Activated gamma-delta T cell (primary cell): Measurements from ENCODE around the gene GNB1L.

Experiments
- DNase-seq: peaks from one replicate; lab custom pipeline; 2025; lab: John Stamatoyannopoulos, UW

The GNB1L gene

DNA sequence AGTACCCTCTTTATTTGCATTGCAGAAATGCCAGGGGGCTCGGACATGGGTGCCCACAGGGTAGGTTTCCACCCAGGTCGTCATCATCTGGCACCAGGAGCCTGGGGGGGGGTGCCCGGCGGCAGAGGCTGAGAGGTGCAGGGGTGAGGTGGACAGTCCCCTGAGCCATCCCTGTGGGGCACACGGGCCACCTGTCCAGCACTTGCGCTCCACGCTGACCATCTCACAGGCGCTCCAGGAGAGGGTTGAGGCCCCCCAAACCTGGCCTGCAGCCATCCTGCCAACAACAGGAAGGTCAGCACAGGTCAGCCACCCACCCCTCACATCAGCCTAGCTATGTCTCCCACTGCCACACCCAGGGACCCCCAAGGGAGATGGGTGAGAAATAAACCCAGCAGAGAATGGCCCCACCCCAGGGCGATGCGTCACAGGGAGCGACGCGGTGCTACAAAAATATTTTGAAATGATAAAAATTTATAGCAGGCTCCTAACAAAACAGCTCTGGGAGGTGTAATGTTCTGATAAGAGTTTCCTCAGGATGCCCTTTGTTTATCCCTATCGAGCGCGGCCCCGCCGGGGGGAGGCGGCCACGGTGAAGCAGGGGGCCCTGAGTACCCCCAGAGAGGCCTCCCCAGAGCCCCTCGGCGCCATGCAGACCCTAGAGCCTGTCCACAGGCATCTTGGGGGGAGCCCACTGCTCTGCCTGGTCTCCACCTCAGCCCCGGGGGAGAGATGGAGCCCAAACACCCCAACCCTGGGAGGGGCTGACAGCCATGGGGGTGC lies 21.0 kb upstream of the GNB1L start:
- no peak for DNase-seq

DNA sequence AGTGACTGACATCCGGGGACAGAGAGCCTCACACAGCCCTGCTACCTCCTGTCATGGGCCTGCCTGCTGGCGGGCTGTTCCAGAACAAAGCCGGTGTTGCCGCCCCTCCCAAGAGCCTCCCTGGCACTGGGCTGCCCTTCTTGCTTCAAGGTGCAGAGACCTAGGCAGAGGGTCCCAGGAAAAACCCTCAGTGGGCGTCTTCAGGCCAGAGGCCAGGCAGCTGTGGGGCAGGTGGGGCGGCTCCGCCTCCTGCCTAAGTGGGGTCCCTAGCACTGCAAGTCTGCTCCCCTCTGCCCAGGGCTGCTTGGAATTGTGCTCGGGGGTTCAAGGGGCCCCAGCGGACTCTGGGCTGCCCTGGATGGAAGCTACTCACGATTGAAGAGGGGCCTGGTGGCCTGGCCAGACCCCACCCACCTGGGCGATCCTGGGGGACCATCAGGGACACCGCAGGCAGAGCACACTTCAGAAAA lies 20.4 kb upstream of the GNB1L start:
- DNase-seq = no peak

DNA sequence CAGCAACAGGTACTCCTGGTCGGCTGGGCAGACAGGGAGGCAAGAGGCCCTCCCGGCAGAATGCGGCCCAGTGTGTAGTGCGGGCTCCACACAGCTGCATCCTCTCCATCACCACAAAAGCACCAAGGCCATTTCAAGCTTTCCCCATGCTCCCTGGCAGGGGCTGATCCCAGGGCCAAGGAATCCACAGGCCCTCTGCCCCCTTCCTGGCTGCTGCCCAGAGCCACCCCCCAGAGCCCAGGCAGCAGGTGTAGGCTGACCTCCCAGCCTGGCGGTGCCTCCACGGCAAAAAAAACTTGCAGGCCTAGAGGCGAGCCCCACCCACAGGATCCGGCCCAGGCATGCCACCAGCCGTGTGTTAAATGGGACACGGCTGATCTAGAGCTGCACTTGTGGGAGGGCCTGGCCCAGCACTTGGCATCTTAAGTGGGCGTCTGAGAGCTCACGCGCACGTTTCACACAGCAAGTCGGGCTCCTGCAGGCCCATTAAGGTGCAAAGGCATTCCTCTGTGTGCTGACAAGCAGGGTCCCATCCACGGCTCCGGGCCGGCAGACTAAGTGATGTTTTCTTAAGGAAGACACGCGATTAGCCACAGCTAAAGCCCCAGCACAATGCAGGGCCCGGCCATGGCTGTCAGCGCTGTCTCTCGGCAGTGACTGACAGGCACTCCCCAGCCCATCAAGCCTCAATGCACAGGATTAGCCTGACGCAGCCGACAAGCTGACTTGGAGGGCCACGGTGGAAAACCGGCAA lies 19.8 kb upstream of the GNB1L start:
- DNase-seq = no peak

DNA sequence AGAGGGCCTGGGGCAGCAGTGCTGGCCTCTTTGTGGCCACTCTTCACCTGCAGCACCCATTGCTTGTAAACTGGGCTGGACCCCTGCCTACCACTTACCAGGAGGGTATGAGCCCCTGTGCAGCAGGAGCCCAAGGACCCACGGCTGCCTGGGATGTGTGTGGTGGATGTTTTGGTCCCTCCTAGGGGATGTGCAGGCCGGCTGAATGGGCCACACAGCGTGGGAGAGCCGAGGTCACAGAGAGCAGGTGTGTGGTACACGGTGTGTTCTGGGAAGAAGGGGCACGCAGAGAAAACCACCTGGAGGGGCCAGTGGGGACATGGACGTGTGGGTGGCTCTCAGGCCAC lies 19.3 kb upstream of the GNB1L start:
- DNase-seq = no peak

DNA sequence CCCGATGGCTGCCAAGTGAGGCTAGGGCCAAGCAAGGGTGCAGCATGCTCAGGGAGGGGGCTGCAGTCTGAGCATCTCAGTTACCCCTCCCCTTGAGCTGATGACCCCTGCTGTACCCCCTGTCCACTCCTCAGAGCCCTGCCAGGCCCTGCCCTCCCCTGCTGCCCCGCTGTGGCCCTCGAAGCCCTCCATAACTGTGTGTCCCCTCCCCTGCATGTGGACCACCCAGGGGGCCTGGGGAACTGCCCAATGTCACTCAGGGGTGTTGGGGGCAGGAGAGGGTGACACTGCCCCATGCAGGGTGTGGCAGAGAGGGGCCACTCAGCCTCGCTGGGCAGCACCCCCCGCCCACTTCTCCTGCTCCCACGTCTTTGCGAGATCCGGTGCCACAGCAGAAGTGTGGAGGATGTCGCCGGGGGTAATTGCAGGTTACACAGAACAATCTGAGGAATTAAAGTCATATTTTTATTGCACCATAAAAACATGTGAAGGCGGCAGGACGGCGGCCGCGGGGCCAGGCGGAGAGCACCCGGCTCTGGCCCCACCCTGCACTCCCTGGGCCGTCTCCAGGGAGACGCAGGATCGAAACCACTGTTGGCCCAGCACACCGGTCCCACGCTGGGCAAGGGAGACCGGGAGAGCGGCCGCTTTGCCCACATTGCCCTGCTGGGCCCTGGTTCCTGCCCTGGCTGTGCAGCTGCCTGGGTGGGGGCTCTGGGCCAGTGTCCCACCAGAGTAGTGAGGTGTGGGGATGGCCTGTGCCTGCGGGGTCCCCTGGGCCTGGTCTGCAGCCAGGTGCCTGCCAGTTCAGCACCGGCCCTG lies 18.7 kb upstream of the GNB1L start:
- no peak for DNase-seq

DNA sequence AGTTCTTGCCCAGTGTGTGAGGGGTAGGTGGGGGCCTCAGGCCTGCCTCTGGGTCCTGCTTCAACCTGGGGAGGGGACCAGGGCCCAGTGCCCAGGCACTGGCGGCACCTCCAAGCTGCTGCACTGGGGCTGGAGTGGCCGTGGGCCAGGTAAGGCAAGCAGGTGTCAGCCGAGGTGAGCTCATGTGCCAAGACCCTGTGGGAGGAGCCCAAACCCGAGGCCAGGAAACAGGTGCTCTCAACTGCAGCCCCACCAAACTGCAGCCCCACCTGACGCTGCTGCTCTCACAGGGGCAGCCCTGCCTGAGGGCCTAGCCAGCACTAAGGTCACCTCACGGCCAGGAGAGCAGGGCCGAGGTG lies 18.1 kb upstream of the GNB1L start:
- no peak for DNase-seq

DNA sequence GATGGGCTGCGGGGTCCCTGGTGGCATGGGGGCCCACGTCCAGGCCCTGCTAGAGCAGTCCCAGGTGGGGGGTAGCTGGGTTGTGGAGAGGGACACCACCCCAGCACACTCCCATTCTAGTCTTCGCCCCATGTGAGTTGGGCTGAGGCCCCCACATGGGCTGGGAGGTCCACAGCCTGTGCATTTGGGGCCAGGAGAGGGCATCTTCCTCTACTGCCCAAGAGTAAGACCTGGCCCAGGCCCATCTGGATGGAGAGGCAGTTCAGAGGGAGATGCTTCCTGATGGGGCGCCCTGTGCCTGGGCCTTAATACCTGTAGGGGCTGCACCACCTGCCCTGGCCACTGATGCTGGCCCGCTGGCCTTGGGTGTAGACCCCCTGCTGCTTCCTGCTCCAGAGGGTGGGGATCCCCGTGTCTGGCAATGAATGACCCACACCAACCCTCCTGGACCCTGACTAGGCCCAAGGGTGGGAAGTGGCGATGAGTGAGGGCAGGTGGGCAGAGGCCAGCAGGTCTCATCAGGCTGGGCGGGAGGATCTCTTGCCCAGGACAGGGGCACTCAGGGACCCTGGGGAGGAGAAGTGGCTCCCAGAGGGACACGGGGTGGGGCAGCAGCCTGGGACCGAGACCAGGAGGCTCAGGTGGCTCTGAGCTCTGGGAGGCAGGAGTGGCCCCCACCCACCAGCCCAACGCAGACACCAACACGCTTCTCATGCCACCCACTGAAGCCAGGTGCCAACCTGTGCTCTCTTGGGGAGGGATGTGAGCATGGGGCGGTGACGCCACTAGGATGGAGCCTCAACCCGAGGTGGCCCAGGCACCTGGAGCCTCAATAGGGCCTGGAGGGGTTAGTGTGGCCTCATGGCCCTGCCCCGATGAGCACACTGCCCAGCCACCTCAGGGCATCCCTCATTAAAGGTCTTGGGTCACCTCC lies 17.4 kb upstream of the GNB1L start:
- DNase-seq = no peak

DNA sequence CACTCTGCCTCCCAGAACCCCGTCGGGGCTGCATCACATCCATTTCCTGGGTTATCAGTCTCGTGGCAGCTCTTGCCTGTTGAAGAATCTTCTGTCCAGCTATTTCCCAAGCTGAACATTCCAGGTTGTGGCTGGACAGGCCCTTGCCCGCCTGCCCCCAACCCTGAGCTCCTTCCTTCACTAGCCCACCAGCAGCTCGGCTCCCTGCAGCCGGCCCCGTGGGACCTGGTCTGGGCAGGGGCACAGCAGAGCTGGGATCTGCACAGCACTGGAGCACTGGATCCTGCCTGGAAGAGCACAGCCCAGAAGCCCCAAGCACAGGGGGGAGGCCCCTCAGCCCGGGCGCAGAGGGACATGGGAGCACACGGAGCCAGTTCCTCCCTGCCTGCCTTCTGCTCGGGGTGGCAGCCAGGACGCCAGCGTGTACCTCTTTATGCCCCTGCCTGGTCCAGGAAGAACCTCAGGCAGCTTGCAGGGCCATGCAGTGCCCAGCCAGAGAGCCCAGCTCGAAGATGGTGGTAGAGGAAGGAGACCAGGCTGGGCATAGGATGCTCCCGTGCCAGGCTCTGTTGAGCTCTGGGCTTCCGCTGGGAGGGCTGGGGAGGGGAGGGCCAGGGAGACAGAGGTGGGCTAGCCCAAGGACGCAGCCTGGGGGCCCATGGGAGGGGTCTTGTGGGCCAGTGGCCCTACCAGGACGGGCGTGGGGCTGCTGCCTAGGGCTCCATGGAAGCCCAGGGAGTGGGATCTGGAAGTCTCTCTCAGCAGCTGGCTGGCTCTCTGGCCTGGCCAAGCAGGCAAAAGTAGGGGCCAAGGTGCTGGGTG lies 16.6 kb upstream of the GNB1L start:
- no peak for DNase-seq

DNA sequence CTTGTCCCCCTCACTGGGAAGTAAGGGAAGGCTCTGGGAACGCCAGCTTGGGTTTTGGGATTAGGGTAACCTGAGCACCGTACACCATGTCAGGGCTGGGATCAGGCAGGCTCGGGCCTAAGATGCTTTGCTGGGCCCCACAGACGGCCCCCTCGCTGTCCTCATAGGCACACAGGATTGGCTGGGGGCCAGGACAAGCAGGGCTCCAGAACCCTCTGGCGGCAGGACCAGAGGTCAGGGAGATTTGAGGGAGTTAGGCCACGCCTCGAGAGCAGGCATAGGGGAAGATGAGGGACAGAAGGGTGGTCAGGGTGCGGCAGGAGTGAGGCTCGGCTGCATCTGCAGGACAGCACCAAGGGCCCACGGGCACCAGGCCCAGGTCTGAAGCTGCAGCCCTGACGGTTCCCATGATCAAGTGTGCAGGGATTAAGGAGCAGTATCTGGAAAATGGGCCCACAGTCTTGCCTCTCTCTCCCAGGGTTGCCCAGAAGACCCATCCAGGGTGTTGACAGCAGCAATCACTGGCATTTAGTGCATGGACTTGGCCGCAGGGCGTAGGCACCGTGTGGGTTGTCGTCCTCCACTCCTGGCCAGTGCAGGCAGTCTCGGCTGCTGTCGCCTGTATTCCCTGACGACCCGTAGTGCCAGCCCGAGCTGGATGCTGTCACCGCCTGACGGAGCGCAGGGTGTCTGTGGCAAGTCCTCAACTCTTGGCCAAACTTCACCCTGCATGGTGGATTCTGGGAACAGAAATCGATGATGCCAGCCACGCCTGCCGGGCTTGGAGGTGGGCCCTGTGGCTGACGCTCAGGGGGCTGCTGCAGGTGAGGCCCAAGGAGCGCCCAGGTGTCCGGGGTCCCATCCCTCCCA lies 15.7 kb upstream of the GNB1L start:
- DNase-seq = no peak

DNA sequence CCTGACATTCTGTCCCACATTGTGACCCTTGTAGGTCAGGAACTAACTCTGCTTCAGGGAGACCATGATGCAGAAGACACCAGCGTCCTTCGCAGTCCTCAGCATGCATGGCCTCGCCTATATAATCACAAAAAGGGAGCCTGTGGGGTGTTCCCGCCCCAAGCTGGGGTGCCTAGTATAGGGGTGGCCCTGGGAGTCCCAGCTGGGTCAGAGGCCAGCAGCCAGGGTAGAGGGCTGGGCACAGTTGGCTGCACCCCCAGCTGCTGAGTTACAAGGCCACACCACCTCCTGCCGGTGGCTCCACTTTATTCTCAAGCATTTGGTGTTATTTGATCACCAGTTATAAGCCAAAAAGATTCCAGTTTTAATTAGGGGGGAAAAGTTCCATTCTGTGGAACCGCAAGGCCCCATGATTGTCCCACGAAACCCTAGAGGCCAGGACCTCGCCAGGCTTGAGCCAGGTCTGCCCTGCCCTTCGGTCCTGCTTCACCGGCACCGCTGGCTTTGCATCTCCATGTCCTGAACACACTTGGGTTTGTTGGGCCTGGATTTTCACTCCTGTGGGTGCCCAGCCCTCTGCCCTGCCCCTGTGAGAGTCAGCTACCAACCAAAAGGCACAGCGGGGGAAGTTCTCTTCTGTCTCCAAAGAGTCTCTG lies 15.0 kb upstream of the GNB1L start:
- no peak for DNase-seq

DNA sequence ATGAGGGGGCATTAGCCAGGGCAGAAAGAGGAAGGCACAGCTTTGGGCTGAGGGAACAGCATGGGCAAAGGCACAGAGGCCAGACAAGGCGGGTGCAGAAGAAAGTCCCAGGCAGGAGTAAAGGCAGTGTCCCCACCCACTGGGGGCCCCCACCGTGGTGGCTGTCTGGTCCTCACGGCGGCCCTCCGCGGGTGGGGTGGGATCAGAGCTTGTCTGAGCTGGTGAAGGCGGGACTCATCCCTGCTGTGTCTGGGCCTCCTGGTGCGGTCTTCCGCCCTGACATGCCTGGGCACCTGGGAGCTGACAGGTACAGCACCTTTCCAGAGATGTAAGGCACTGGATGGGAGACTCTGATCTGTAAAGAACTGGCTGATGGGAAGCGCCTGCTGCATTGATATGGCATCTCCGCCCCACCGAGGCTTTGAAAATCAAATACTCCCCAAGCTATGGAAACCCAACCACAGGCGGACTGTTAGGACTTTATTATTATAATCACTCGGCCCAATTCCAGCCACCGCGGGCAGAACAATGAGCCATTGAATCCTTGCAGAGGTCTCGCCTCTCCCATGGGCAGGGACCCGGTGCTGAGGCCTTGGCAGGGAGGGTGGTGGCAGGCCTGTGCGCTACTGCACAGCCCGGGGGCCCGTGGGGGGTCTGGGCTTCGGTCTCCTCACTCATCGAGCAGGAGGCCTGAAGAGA lies 14.2 kb upstream of the GNB1L start:
- no peak for DNase-seq

DNA sequence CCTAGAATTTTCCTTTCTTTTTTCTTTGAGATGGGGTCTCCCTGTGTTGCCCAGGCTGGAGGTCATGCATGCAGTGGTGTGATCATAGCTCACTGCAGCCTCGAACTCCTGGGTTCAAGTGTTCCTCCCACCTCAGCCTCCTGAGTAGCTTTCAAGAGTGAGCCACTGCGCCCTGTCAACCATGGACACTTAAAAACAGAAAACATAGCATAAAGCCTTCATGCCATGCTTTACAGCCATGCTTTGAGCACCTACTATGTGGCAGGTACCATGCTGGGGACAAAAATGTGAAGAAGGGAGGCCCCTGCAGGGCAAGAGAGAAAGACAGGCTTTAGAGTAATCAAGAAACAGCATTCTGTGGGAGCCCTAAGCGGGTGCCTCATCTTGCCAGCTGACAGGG lies 13.7 kb upstream of the GNB1L start:
- no peak for DNase-seq

DNA sequence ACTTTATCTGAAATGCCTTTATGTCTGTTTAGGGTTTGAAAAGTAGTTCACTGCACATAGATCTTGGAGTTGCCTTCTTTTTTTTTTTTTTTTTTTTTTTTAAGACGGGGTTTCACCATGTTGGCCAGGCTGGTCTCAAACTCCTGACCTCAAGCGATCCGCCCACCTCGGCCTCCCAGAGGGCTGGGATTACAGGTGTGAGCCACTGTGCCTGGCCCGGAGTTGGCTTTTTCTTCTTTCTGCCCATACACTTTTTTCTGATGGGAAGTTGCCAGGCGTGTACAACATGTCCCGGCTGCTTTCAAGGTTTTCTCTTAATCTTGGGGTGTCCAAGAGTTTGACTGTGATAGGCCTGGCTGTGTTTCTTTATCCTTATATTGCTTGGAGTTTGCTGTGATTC lies 12.9 kb upstream of the GNB1L start:
- DNase-seq = no peak

DNA sequence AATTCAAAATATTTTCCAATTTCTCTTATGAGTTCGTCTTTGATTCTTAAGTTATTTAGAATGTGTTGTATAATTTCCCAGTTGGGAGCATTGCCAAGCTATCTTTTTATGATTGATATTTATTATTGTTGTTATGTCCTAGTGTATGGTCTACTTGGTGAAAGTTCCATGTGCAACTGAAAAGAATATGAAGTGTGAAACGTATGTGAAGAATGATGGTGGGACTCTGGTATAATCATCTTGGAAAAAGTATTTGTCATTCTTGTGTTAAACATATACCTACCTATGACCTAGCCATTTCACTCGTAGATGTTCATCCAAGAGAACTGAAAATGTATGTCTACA lies 12.0 kb upstream of the GNB1L start:
- no peak for DNase-seq

DNA sequence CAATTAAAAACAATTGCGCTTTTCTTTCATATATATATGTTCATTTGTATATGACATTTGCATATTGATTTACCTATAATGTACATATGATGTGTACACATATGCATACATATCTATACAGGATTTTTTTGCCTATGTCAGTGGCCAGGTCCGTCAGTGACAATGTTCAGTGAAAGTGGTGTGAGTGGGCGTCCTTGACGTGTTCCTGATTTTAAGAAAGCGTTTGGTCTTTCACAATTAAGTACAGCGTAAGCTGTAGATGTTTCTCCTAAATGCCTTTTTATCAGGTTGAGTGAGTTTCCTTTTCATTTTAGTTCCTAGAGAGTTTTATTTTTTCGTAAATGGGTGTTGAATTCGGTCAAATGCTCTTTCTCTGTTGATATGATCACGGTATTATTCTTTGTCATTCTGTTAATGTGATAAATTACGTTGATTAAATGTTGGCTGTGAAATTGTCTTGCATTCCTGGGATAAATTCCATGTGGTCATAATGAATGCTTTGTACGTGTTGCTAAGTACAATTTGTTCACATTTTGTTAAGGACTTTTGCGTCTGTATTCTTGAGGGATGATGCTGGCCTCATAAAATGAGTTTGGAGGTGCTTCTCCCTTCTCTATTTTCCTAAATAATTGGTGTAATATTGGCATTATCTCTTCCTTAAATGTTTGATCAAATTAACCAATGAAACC lies 10.6 kb upstream of the GNB1L start:
- no peak for DNase-seq

DNA sequence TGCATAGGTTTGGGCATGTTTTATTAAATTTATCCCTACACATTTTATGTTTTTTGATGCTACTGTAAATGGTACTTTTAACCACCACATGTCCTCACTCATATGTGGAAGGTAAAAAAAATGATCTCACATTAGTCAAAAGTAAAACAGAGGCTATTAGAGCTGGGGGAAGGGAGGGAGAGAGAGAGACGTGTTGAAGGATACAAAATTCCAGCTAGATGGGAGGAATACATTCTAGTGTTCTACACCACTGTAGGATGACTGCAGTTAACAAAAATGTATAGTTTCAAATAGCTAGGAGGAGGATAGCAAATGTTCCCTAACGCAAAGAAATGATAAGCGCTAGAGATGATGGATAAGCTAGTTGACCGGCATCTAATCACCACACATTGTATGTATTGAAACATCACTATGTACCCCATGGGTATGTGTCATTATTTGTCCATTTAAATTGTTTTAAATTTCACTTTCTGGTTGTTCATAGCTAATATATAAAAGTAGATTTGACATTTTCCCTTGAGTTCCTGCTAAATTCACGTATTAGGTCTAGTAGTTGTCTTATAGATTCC lies 9.9 kb upstream of the GNB1L start:
- DNase-seq = no peak

DNA sequence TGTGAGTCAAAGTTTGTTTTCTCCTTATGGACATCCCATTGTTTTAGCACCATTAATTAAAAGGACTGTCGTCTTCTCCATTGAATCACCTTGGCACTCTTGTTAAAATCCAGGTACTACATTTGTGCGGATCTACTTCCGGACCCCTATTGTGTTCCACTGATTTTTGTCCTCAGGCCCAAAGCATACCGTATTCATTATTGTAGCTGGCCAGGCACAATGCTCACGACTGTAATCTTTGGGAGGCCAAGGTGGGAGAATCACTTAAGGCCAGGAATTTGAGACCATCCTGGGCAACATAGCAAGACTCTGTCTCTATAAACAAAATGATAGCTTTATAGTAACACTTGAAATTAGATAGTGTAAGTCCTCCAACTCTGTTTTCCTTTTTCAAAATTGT lies 8.9 kb upstream of the GNB1L start:
- no peak for DNase-seq
